Stimulated activated naive CD8-positive, alpha-beta T cell treated with anti-CD3 and anti-CD28 coated beads, Interleukin-15, Interleukin-2, amounts not matched to agents 100 ng/mL and 50 ng/mL, for 24 hours (primary cell): ENCODE measurements around the gene PTGER1.
A peak's percentile ranks its signal among the peaks of the same experiment; 100 is the strongest.
"Not testable (repeated sequence)": the region's sequence is repeated elsewhere in the genome, so short reads cannot be mapped to it uniquely, and the experiment has no call there.

Experiments used
- H3K27ac Mint-ChIP-seq: one replicate; pipeline ENCODE4 v1.8.0; 2021; ENCODE audit warnings: mild to moderate bottlenecking, mixed read lengths
- H3K27me3 Mint-ChIP-seq: one replicate; pipeline ENCODE4 v1.8.0; 2021; ENCODE audit warnings: mixed read lengths
- H3K36me3 Mint-ChIP-seq: one replicate; pipeline ENCODE4 v1.8.0; 2021; ENCODE audit warnings: low read depth, mixed read lengths
- H3K4me1 Mint-ChIP-seq: one replicate; pipeline ENCODE4 v1.8.0; 2021; ENCODE audit warnings: low read depth, mixed read lengths
- H3K4me3 Mint-ChIP-seq: one replicate; pipeline ENCODE4 v1.8.0; 2021; ENCODE audit warnings: mild to moderate bottlenecking, mixed read lengths
- H3K9me3 Mint-ChIP-seq: one replicate; pipeline ENCODE4 v1.8.0; 2021; ENCODE audit warnings: mixed read lengths

The PTGER1 gene

GRCh38 chr19:14473073-14473977 lies 1.8 kb downstream of the PTGER1 start:
- Mint-ChIP-seq H3K36me3 (peaks cover 13% of the 10 kb centered on the region), H3K9me3 (no peaks in the 10 kb centered on the region), H3K27ac (no peak overlapping the region), H3K4me3 (no peak overlapping the region), H3K4me1 (peaks cover 28% of the 10 kb centered on the region), H3K27me3 (peaks cover 14% of the 10 kb centered on the region)

- H3K4me3 Mint-ChIP-seq: no peak overlapping the region
- H3K4me1 Mint-ChIP-seq: peaks cover 28% of the 10 kb centered on the region
- H3K27me3 Mint-ChIP-seq: peaks cover 14% of the 10 kb centered on the region
Observed at GRCh38 chr19:14472202-14472938, 2.8 kb downstream of the PTGER1 start.

GRCh38 chr19:14471436-14472187 lies 3.5 kb downstream of the PTGER1 start:
- H3K9me3 Mint-ChIP-seq: no peaks in the 10 kb centered on the region
- H3K4me3 Mint-ChIP-seq: no peak overlapping the region
- peaks cover 20% of the 10 kb centered on the region for H3K36me3 Mint-ChIP-seq
- peaks cover 14% of the 10 kb centered on the region for H3K27me3 Mint-ChIP-seq
- peaks cover 26% of the 10 kb centered on the region for H3K4me1 Mint-ChIP-seq
- H3K27ac Mint-ChIP-seq: no peak overlapping the region

More at GRCh38 chr19:14472202-14472938, 2.8 kb downstream of the PTGER1 start:
- Mint-ChIP-seq H3K36me3 (peaks cover 20% of the 10 kb centered on the region), H3K27ac (no peak overlapping the region), H3K9me3 (no peaks in the 10 kb centered on the region)

GRCh38 chr19:14470031-14470876 lies 4.9 kb downstream of the PTGER1 start:
- H3K27ac Mint-ChIP-seq: no peak overlapping the region
- peaks cover 25% of the 10 kb centered on the region for H3K36me3 Mint-ChIP-seq
- H3K4me3 Mint-ChIP-seq: no peak overlapping the region
- H3K4me1 Mint-ChIP-seq: peaks cover 12% of the 10 kb centered on the region
- H3K27me3 Mint-ChIP-seq: peaks cover 14% of the 10 kb centered on the region
- no peaks in the 10 kb centered on the region for H3K9me3 Mint-ChIP-seq

GRCh38 chr19:14467816-14468215 lies 7.3 kb downstream of the PTGER1 start:
- Mint-ChIP-seq H3K36me3 (peaks cover 37% of the 10 kb centered on the region), H3K27ac (no peak overlapping the region), H3K27me3 (peaks cover 2% of the 10 kb centered on the region), H3K4me3 (no peak overlapping the region), H3K4me1 (peaks cover 1% of the 10 kb centered on the region), H3K9me3 (no peaks in the 10 kb centered on the region)

GRCh38 chr19:14467391-14467790 lies 7.8 kb downstream of the PTGER1 start:
- Mint-ChIP-seq H3K4me1 (no peaks in the 10 kb centered on the region), H3K9me3 (no peaks in the 10 kb centered on the region), H3K4me3 (no peak overlapping the region), H3K36me3 (peaks cover 42% of the 10 kb centered on the region), H3K27me3 (no peaks in the 10 kb centered on the region), H3K27ac (no peak overlapping the region)

GRCh38 chr19:14463747-14464146 lies 11.4 kb downstream of the PTGER1 start:
- no peak overlapping the region for H3K4me3 Mint-ChIP-seq
- no peaks in the 10 kb centered on the region for H3K27me3 Mint-ChIP-seq
- peaks cover 55% of the 10 kb centered on the region for H3K36me3 Mint-ChIP-seq
- no peaks in the 10 kb centered on the region for H3K9me3 Mint-ChIP-seq
- peaks cover 10% of the 10 kb centered on the region for H3K4me1 Mint-ChIP-seq
- H3K27ac Mint-ChIP-seq: no peak overlapping the region

- not testable (repeated sequence) for H3K27me3 Mint-ChIP-seq, H3K27ac Mint-ChIP-seq, H3K9me3 Mint-ChIP-seq, H3K4me3 Mint-ChIP-seq, H3K4me1 Mint-ChIP-seq
- H3K36me3 Mint-ChIP-seq: peaks cover 46% of the 10 kb centered on the region
Observed at GRCh38 chr19:14462401-14462800, 12.8 kb downstream of the PTGER1 start.

GRCh38 chr19:14460935-14461334 lies 14.2 kb downstream of the PTGER1 start:
- Mint-ChIP-seq H3K27me3 (no peaks in the 10 kb centered on the region), H3K36me3 (peaks cover 45% of the 10 kb centered on the region), H3K27ac (no peak overlapping the region), H3K4me3 (no peak overlapping the region), H3K9me3 (no peaks in the 10 kb centered on the region), H3K4me1 (peaks cover 10% of the 10 kb centered on the region)

GRCh38 chr19:14459703-14460102 lies 15.5 kb downstream of the PTGER1 start:
- peaks cover 42% of the 10 kb centered on the region for H3K36me3 Mint-ChIP-seq

GRCh38 chr19:14452303-14452702 lies 22.9 kb downstream of the PTGER1 start:
- H3K27me3 Mint-ChIP-seq, H3K4me3 Mint-ChIP-seq, H3K9me3 Mint-ChIP-seq, H3K27ac Mint-ChIP-seq: not testable (repeated sequence)
- Mint-ChIP-seq H3K36me3 (peaks cover 44% of the 10 kb centered on the region), H3K4me1 (peaks cover 13% of the 10 kb centered on the region)

More at GRCh38 chr19:14459703-14460102, 15.5 kb downstream of the PTGER1 start:
- Mint-ChIP-seq H3K9me3 (no peaks in the 10 kb centered on the region), H3K27me3 (no peaks in the 10 kb centered on the region), H3K4me1 (peaks cover 10% of the 10 kb centered on the region), H3K4me3 (no peak overlapping the region), H3K27ac (peak overlapping the region; percentile 47)

GRCh38 chr19:14450876-14451275 lies 24.3 kb downstream of the PTGER1 start:
- Mint-ChIP-seq H3K9me3 (no peaks in the 10 kb centered on the region), H3K27ac (no peak overlapping the region), H3K4me1 (peaks cover 13% of the 10 kb centered on the region), H3K36me3 (peaks cover 53% of the 10 kb centered on the region), H3K4me3 (no peak overlapping the region), H3K27me3 (no peaks in the 10 kb centered on the region)

- peaks cover 53% of the 10 kb centered on the region for H3K36me3 Mint-ChIP-seq
- no peaks in the 10 kb centered on the region for H3K27me3 Mint-ChIP-seq
- no peaks in the 10 kb centered on the region for H3K9me3 Mint-ChIP-seq
- no peak overlapping the region for H3K27ac Mint-ChIP-seq
- H3K4me3 Mint-ChIP-seq: no peak overlapping the region
- peaks cover 13% of the 10 kb centered on the region for H3K4me1 Mint-ChIP-seq
Observed at GRCh38 chr19:14450168-14450874, 24.8 kb downstream of the PTGER1 start.
